Testis (tissue), 2 donors: ENCODE data around the gene RIPPLY3.

Experiments
- POLR2A ChIP-seq: fragments of 450-650 bp; IDR thresholded peaks from one replicate; pipeline ENCODE4 v1.6.1; 2017; ENCODE audit warnings: antibody characterized with exemption, mild to moderate bottlenecking, moderate library complexity
- TF ChIP-seq, protein P1 (sequence below), 3 experiments: fragments of 450-650 bp in 2 of 3; fragments of 200-600 bp in 1 of 3; sonication (generic) in 1 of 3; IDR thresholded peaks; one replicate each; pipeline ENCODE4 v1.5.1; 2016 to 2019; ENCODE audit warnings: antibody characterized with exemption in 3 of 3, mild to moderate bottlenecking in 2 of 3, moderate library complexity in 1 of 3

- TF ChIP-seq, protein P1, sequence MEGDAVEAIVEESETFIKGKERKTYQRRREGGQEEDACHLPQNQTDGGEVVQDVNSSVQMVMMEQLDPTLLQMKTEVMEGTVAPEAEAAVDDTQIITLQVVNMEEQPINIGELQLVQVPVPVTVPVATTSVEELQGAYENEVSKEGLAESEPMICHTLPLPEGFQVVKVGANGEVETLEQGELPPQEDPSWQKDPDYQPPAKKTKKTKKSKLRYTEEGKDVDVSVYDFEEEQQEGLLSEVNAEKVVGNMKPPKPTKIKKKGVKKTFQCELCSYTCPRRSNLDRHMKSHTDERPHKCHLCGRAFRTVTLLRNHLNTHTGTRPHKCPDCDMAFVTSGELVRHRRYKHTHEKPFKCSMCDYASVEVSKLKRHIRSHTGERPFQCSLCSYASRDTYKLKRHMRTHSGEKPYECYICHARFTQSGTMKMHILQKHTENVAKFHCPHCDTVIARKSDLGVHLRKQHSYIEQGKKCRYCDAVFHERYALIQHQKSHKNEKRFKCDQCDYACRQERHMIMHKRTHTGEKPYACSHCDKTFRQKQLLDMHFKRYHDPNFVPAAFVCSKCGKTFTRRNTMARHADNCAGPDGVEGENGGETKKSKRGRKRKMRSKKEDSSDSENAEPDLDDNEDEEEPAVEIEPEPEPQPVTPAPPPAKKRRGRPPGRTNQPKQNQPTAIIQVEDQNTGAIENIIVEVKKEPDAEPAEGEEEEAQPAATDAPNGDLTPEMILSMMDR (IDR thresholded peaks at IDR 0.05) = no peak
- no peak for TF ChIP-seq POLR2A
Measured at GRCh38 chr21:37026499-37026898, 20.0 kb downstream of the RIPPLY3 start.
